Measurements from ENCODE around the gene TADA2A. TPM values are rescaled to one million over a fixed set of nuclear protein-coding genes. Genes with fewer than 3 reads are reported as not detected.

TADA2A gene
- total RNA-seq, 1 experiment from 2014 or later: 11.4 TPM

DNA sequence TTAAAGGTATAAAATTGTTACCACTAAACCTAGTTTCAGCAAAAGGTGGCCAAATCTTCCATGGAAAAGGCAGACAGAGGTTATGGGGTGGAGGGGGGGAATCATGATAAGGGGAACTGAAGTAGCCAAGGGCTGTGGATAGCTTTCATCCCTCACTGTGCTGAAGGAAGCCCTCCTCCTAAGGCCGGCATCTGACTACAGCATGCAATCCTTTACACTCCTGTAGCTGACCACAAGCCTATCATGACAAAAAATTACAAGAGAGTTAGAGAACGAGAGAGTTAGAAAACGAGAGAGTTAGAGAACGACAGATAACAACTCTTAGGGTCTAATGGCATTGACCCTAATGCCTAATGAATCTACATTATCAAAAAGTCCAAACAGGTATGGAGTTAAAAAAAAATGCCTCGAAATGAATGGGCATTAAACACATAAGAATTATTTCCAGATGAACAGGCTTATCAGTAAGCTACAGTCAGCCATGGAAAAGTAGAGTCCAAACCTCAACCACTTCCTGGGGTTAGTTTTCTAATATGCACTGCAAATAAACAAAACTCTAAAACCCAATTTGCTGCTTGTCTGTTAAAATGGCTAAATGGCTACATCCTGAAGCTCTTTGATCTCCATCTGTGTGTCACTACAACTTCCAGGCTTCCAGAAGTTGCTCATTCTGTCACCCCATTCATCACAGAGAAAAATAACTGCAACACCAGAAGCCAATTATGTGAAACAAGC lies 112.7 kb downstream of the TADA2A start:
- H3K4me1 ChIP-seq (ENCODE audit: control insufficient read depth, insufficient read depth, low read length): no peaks in the 10 kb centered on the region
- in situ Hi-C loops (cut with HindIII; ENCODE audit: low pct_unique_long_range_greater_than_20kb, low sequenced_read_pairs): no loop called here
- no peak overlapping the region for H3K27ac ChIP-seq (ENCODE audit: low read length)
- intact Hi-C loops (cut with micrococcal nuclease; ENCODE audit: unreplicated experiment): no loop called here
- DNase-seq (ENCODE audit: low read depth, low spot score): no peak
- no peak for ATAC-seq
- no peak for TF ChIP-seq TCF7L2 (IDR thresholded peaks at IDR 0.05; ENCODE audit: low read depth, low read length)
- TF ChIP-seq POLR2AphosphoS5 (IDR thresholded peaks at IDR 0.05; ENCODE audit: low read depth, low read length): no peak
- no peak for TF ChIP-seq CTCF (IDR thresholded peaks at IDR 0.05)
- no peak for TF ChIP-seq SIN3A (IDR thresholded peaks at IDR 0.05; ENCODE audit: borderline replicate concordance, insufficient read depth, low read depth, low read length)
- TF ChIP-seq REST (IDR thresholded peaks at IDR 0.05; ENCODE audit: insufficient read depth in 1 of 2, low read depth in 2 of 2, low read length in 1 of 2): no peak
- H3K9me3 ChIP-seq (ENCODE audit: control insufficient read depth, insufficient read depth, low read depth, low read length): no peaks in the 10 kb centered on the region
- CTCF ChIA-PET: no interaction called here
- no peaks in the 10 kb centered on the region for H3K36me3 ChIP-seq (ENCODE audit: control insufficient read depth, insufficient read depth, low read length)
- no peaks in the 10 kb centered on the region for H3K27me3 ChIP-seq (ENCODE audit: control insufficient read depth, insufficient read depth, low read length)
- H3K4me3 ChIP-seq (ENCODE audit: low read depth in 2 of 2, low read length in 2 of 2): no peak overlapping the region
- POLR2A ChIA-PET: no interaction called here
- BruUV-seq (replicated peaks): no TSS peak

DNA sequence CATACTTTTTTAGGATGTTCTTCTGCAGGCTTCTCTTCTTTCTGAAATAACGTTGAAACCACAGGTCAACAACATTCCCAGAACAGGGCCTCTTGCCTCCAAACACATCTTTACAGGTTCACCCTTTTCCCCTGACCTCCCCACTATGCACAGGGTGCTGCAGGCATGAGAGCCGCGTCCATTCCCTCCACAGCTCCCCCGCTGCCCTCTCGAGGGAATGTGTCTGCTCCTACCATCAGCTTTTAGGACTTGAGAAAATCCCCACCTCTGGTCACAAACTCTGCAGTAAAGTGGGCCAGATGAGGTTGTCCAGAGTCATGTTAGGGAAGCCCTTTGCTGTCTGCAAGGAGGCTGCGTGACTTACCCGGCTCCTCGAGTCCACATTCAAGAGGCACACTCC lies 113.5 kb downstream of the TADA2A start:
- in situ Hi-C loops (cut with HindIII; ENCODE audit: low pct_unique_long_range_greater_than_20kb, low sequenced_read_pairs): no loop called here
- Histone ChIP-seq H3K27ac (ENCODE audit: low read length) (no peak overlapping the region), H3K4me1 (ENCODE audit: control insufficient read depth, insufficient read depth, low read length) (no peaks in the 10 kb centered on the region), H3K4me3 (ENCODE audit: low read depth in 2 of 2, low read length in 2 of 2) (no peak overlapping the region), H3K27me3 (ENCODE audit: control insufficient read depth, insufficient read depth, low read length) (no peaks in the 10 kb centered on the region), H3K9me3 (ENCODE audit: control insufficient read depth, insufficient read depth, low read depth, low read length) (no peaks in the 10 kb centered on the region), H3K36me3 (ENCODE audit: control insufficient read depth, insufficient read depth, low read length) (no peaks in the 10 kb centered on the region)
- ChIA-PET POLR2A (no interaction called here), CTCF (no interaction called here)
- TF ChIP-seq TCF7L2 (IDR thresholded peaks at IDR 0.05; ENCODE audit: low read depth, low read length): no peak
- no peak for TF ChIP-seq REST (IDR thresholded peaks at IDR 0.05; ENCODE audit: insufficient read depth in 1 of 2, low read depth in 2 of 2, low read length in 1 of 2)
- no peak for TF ChIP-seq SIN3A (IDR thresholded peaks at IDR 0.05; ENCODE audit: borderline replicate concordance, insufficient read depth, low read depth, low read length)
- no peak for TF ChIP-seq POLR2AphosphoS5 (IDR thresholded peaks at IDR 0.05; ENCODE audit: low read depth, low read length)
- no peak for TF ChIP-seq CTCF (IDR thresholded peaks at IDR 0.05)
- BruUV-seq (replicated peaks): no TSS peak
- intact Hi-C loops (cut with micrococcal nuclease; ENCODE audit: unreplicated experiment): no loop called here
- ATAC-seq (no peak), DNase-seq (ENCODE audit: low read depth, low spot score) (no peak)
